GDM1 (cell line): ENCODE measurements around the gene TRMT112.
"Not testable (repeated sequence)": the region's sequence is repeated elsewhere in the genome, so short reads cannot be mapped to it uniquely, and the experiment has no call there.

ENCODE experiments used
- DNase-seq: peaks from one replicate; lab custom pipeline; 2025; lab: John Stamatoyannopoulos, UW

The TRMT112 gene

DNA sequence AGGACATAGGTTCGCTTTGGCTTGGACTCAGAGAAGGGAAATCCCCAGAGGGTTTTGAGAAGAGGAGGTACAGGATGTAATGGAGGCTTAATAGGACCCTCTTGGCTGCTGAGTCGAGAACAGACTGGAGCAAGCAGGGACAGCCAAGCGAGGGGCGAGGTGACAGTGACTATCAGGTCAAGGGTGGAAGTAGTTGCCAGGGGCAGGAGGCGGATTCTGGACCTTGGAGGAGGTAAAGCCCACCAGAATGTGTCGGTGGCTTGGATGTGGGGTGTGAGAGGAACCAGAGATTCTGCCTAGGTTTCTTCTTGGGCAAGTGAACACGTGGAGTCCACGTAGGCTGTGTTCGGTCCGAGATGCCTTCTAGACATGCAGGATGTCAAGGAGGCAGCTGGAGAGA is 4.4 kb downstream of the TRMT112 start:
- DNase-seq, result no peak

GRCh38 chr11:64307795-64308194 is 9.6 kb downstream of the TRMT112 start:
- not testable (repeated sequence) for DNase-seq

DNA sequence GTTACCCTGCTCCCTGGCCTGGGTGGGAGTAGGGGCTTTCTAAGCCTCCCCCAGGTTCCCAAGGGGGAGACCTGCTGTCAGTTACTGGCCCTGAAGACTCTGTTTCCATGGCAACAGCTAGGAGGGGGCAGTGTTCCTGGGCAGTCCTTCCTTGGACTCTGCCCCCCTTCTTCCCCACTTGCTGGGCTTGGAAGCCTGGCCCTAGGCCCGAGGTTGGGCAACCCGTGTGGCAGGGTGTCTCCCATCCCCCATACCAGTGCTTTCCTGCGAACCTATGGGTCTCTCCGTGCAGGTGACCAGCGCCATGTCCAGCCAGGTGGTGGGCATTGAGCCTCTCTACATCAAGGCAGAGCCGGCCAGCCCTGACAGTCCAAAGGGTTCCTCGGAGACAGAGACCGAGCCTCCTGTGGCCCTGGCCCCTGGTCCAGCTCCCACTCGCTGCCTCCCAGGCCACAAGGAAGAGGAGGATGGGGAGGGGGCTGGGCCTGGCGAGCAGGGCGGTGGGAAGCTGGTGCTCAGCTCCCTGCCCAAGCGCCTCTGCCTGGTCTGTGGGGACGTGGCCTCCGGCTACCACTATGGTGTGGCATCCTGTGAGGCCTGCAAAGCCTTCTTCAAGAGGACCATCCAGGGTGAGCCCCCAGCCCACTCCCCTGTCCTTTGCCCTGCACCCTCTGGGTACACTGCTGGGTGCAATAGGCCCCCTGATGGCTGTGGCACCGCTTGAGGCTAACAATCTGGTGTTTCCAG is 10.3 kb downstream of the TRMT112 start:
- no peak for DNase-seq

- no peak for DNase-seq
Measured at GRCh38 chr11:64306563-64306875, 10.8 kb downstream of the TRMT112 start.

- DNase-seq, result peak; percentile 52
Measured at GRCh38 chr11:64305691-64306562, 11.4 kb downstream of the TRMT112 start.

DNA sequence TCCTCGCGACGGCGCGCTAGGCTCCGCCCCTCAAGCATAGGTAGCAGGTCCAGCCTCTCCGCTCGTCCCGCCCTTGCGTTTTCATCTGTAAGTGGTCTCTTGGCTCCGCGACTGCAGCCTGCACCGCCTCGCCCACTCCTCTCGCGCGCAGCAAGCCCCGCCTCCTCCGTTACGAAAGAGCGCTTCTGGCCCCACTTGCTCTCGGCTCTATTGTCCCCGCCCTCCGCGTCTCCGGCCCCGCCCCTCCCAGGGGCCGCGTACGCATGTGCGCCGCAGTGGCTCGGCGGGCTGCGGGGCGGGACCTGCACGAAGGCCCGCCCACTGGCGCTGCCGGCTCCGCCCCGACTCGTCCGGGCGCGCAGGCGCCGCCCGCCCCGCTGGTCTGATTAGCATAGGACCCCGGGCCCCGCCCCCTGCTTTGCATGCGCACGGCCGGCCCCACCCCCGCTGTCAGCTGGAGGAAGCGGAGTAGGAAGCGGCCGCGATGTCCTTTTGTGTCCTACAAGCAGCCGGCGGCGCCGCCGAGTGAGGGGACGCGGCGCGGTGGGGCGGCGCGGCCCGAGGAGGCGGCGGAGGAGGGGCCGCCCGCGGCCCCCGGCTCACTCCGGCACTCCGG is 12.2 kb downstream of the TRMT112 start, which contains the start of gene ESRRA:
ESRRA (plus strand) TSS at position 450 of the 616 bp plus-strand sequence. CDS start 1,656 bp downstream, outside the sequence.
- peak; percentile 100 for DNase-seq

GRCh38 chr11:64304316-64305072 is 12.9 kb downstream of the TRMT112 start:
- peak; percentile 84 for DNase-seq

- no peak for DNase-seq
Measured at GRCh38 chr11:64304032-64304315, 13.4 kb downstream of the TRMT112 start.

DNA sequence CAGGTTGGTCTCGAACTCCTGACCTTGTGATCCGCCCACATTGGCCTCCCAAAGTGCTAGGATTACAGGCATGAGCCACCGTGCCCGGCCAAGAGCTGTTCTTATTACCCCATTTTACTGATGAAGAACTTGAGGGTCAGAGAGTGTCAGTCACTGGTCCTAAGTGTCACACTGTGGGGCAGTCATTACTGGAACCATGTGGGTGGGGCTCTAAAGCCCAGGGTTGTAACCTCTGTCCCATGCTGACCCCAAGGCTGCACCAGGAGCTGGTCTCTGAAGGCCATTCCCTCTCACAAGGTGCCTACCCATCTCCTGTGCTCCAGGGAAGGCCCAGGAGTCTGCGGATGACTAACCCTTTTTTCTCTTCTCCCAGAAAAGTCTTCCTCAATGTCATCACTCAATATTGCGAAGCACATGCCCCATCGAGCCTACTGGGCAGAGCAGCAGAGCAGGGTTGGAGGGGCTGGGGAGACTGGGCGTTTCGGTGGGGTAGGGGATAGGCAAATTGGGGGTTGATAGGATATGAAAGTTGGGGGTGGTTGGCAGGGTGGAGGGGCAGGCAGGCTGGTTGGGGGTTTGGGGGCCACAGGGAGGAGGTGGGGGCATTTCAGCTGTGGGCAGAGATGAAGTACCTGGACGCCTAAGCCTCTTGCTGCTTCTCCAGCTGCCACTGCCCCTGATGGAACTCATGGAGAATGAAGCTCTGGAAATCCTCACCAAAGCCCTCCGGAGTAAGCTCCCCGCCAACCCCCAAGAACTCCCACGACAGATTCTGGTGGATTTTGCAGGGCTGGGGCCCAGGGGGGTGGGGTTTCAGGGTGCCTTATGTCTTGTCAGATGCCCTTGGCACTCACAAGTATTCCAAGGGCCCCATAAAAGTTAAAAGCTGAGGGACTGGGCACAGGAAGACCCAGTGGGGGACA is 14.0 kb downstream of the TRMT112 start:
- DNase-seq, result no peak

- DNase-seq, result no peak
Measured at GRCh38 chr11:64299847-64300648, 17.3 kb downstream of the TRMT112 start, which contains the start of gene CATSPERZ. Gene CATSPERZ, plus strand, starts transcription at chr11:64300358. Its CDS starts 53 bp downstream, at chr11:64300411.

DNA sequence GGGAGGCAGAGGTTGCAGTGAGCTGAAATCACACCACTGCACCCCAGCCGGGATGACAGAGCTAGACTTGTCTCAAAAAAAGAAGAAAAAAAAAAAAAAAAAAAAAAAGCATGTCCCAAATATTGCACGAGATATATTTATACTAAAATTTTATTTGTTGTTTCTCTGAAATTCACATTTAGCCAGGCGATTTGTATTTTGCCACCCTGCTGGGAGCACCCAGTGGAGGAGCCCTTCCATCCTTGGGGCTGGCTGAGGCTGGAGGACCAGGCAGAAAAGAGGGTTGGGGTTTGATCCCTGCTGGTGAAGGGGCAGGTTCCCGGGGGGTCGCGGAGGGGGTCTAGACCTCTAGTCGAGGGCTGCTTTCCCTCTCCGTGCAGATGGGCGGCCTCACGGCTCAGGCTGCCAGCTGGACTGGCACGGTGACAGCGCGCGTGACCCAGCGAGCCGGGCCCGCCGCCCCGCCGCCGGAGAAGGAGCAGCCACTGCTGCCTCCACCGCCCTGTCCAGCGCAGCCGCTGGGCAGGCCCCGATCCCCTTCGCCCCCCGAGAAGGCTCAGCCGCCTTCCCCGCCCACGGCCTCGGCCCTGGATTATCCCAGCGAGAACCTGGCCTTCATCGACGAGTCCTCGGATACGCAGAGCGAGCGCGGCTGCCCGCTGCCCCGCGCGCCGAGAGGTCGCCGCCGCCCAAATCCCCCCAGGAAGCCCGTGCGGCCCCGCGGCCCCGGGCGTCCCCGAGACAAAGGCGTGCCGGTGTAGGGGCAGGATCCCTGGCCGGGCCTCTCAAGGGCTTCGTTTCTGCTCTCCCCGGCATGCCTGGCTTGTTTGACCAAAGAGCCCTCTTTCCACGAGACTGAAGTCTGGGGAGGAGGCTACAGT is 18.2 kb downstream of the TRMT112 start:
- DNase-seq, result no peak

DNA sequence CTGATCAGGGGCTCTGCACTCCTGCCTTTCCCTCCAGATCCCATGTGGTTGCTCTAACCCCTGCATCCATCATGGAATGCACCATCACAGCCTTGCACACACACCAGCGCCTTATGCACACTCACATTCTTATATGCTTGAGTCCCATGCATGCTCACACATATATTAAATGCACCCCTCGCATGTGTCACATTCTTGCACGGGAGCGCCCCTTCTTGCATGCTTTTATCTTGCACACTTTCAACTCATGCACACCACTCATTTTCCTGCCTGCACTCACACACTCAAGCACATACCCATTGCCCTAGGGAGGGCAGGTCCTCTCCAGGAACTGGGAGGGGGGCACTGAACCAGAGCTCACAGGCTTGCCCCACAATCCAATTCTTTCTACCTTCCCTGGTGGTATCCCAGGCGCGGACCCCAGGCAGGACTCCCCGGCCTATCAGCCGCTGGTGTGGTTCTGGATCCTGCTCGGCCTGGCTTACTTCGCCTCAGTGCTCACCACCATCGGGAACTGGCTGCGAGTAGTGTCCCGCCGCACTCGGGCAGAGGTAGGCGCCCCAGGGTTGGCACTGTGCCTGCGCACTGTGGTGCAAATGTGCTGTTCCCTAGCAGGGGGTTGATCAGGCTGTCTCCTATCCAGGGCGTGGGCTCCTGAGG is 19.5 kb downstream of the TRMT112 start:
- DNase-seq, result no peak

- DNase-seq, result no peak
Measured at GRCh38 chr11:64296830-64297698, 20.3 kb downstream of the TRMT112 start.

- no peak for DNase-seq
Measured at GRCh38 chr11:64296236-64296635, 21.1 kb downstream of the TRMT112 start.

DNA sequence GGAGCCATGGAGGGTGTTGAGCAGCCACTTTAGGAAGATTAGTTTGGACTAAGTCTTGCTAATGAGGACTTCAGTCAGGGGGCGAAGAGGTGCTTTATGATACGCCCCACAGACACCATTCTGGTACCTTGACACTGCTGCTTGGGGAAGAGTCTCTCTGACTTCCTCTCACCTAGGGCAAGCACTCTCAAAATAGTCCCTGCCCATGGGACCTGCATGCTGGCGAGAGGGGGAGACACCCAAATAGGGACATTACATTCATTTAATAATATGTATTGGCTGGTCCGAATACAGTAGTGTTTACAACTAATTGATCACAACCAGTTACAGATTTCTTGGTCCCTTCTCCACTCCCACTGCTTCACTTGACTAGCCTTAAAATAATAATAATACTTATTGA is 21.6 kb downstream of the TRMT112 start:
- DNase-seq, result no peak

DNA sequence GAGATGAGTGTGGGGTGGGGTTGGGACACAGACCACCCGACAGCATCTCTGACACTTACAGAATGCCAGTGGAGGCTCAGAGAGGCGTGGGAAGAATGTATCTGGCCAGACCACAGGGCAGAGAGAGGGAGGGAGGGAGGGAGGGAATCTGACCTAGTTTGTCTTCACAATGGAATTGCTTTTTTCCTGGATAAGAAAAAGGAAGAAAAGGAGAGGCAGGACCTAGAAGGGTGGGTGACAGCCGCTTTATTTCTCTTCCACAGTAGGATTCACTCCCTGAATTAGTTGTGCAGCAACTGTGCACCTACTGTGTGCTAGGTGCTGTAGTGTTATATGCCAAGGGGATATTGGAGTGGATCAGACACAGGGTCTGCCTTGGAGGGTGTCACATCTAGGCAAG is 22.6 kb downstream of the TRMT112 start:
- no peak for DNase-seq

DNA sequence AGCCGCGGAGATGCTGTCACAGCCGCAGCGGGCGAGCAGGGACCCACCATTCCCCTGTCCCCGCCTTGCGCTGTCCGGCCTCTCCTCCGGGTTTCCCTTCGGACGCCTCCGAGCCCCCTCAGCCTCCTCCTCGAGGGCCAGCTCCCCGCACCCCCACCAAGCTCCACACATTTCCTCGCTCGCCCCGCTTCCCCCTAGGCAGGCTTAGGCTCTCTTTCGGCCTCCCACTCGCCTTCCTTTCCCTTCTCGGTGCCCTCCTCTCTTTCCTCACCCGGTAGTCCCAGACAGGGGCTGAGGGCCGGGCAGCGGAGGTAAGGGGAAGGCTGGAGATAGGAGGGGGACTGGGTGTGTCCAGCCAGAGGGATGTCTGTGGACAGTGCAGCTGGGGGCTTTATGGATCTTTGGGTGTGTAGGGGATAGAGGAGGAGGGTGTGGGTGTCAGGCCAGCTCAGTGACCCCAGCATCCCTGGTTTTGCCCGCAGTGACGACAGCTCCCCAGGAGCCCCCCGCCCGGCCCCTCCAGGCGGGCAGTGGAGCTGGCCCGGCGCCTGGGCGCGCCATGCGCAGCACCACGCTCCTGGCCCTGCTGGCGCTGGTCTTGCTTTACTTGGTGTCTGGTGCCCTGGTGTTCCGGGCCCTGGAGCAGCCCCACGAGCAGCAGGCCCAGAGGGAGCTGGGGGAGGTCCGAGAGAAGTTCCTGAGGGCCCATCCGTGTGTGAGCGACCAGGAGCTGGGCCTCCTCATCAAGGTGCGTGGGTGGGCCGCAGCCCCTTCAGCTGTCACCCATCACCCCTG is 24.7 kb downstream of the TRMT112 start:
- DNase-seq, result no peak
